Pancreas (tissue), 10 donors: Measurements from ENCODE around the gene NTMT1. TPM values are rescaled to one million over a fixed set of nuclear protein-coding genes. Genes with fewer than 3 reads are reported as not detected.
"Not testable (repeated sequence)": the region's sequence is repeated elsewhere in the genome, so short reads cannot be mapped to it uniquely, and the experiment has no call there.

Experiments used
- ATAC-seq, 4 donors: fragments of 200-7000 bp; cut with Tn5 transposase; one replicate each; pipeline versions ENCODE4 v1.8.0 to v1.9.1; 2020; ENCODE audit warnings: mild to moderate bottlenecking in 4 of 4, moderate library complexity in 4 of 4
- DNase-seq, 6 donors: peaks; one replicate each; pipeline ENCODE4 v3.0.0-alpha.2; 2020
- FAIRE-seq: peaks from 2 replicates; lab custom pipeline; 2012; peaks lifted over from hg19 to GRCh38; lab: Jason Lieb, UNC
- H3K27ac ChIP-seq, 4 donors: fragments of 200-600 bp; sonication (generic); 1 replicate in 3 of 4; 2 replicates in 1 of 4; pipeline versions ENCODE4 v1.5.0 to v1.8.0; 2020
- H3K27me3 ChIP-seq, 4 donors: fragments of 200-600 bp; one replicate each; pipeline ENCODE4 v1.8.0; 2021
- H3K36me3 ChIP-seq, 3 donors: fragments of 200-600 bp; sonication (generic) in 1 of 3; one replicate each; pipeline versions ENCODE4 v1.5.0 to v1.8.0; 2020 to 2021
- H3K4me1 ChIP-seq, 3 donors: fragments of 200-600 bp; one replicate each; pipeline ENCODE4 v1.8.0; 2021
- H3K4me3 ChIP-seq, 4 donors: fragments of 200-600 bp; sonication (generic) in 2 of 4; one replicate each; pipeline versions ENCODE4 v1.5.0 to v1.8.0; 2020 to 2021
- H3K9me3 ChIP-seq, 4 donors: fragments of 200-600 bp; one replicate each; pipeline ENCODE4 v1.8.0; 2021
- CTCF ChIP-seq, 4 donors: fragments of 200-600 bp; sonication (generic) in 3 of 4; IDR thresholded peaks; one replicate each; pipeline versions ENCODE4 v1.5.0 to v1.8.0; 2021; ENCODE audit warnings: antibody characterized with exemption in 4 of 4
- WGBS, 2 donors: extraction: QIAGEN DNeasy Blood & Tissue Kit; methylation state at CpG; one replicate each; pipeline ENCODE4 v1.1.7; 2013; 5-methylcytosine and 5-hydroxymethylcytosine counted together
- intact Hi-C, 3 donors: fragments of 100-400 bp; cut with DNase I; formaldehyde crosslinking; loops; one replicate each; pipeline versions ENCODE4 v1.11.1 to v1.14.2; 2022
- polyA plus RNA-seq, 2 donors: library from polyadenylated mRNA; stranded (reverse); fragments of 200-250 nt; gene quantifications; one replicate each; pipeline ENCODE4 v1.2.3, GENCODE V29; 2013
- total RNA-seq, 6 donors: library from RNA; stranded (reverse); fragmentation: NEBNext Ultra II Directional in 4 of 6; extraction: Animal tissue kit (Norgen Biotek cat#: 25700) in 4 of 6; gene quantifications; one replicate each; pipeline versions ENCODE4 v1.2.1 to v1.2.4, GENCODE V29; 2021 to 2023
- donor health status: healthy with polysubstance abuse.
- donor health status: DM: no; HTN: no; CAD: no; lungs with moderate emphysema.
- donor health status: DM: no; HTN: no; CAD: no.
- donor health status: control.
- donor health status: control.
- donor health status: Bipolar disorder and iron deficiency.
- donor health status: DM: yes; HTN: yes; CAD: no.
- donor health status: DM: no; HTN: no; CAD: no.
- donor health status: DM: no; HTN: no; CAD: no.
- donor health status: DM: yes; HTN: yes; CAD: no.

Gene NTMT1
- total and polyA plus RNA-seq, 8 donors = 11.3 to 29.0 (median 17.2) TPM

GRCh38 chr9:129586245-129586644, 39.7 kb upstream of the NTMT1 start:
- no peak for ATAC-seq
- no peaks in the 10 kb centered on the region for H3K36me3 ChIP-seq

GRCh38 chr9:129586685-129587084, 39.3 kb upstream of the NTMT1 start:
- intact Hi-C loops = no loop called here
- Histone ChIP-seq H3K27ac (no peak overlapping the region), H3K36me3 (no peaks in the 10 kb centered on the region), H3K9me3 (no peaks in the 10 kb centered on the region), H3K27me3 (no peaks in the 10 kb centered on the region), H3K4me3 (no peak overlapping the region), H3K4me1 (peaks cover 0 to 3% (median 0%) of the 10 kb centered on the region in 3 donors)
- ATAC-seq = no peak
- no peak for TF ChIP-seq CTCF (IDR thresholded peaks at IDR 0.05)
- no peak for FAIRE-seq
- WGBS, 2 donors = 80 to 84% methylated on average over 7 to 8 of the region's 8 CpGs
- no peak for DNase-seq

More at GRCh38 chr9:129586245-129586644, 39.7 kb upstream of the NTMT1 start:
- no peak for DNase-seq
- intact Hi-C loops = no loop called here
- H3K27ac ChIP-seq = no peak overlapping the region
- peaks cover 0 to 3% (median 0%) of the 10 kb centered on the region in 3 donors for H3K4me1 ChIP-seq
- no peaks in the 10 kb centered on the region for H3K9me3 ChIP-seq
- FAIRE-seq = no peak
- no peaks in the 10 kb centered on the region for H3K27me3 ChIP-seq
- TF ChIP-seq CTCF (IDR thresholded peaks at IDR 0.05) = no peak
- 98 to 100% methylated on average over 1 of the region's 1 CpG for WGBS, 2 donors
- no peak overlapping the region for H3K4me3 ChIP-seq

- intact Hi-C loops = no loop called here
- Histone ChIP-seq H3K4me1 (peaks cover 0 to 3% (median 0%) of the 10 kb centered on the region in 3 donors), H3K36me3 (no peaks in the 10 kb centered on the region), H3K9me3 (no peaks in the 10 kb centered on the region), H3K27ac (no peak overlapping the region), H3K4me3 (no peak overlapping the region), H3K27me3 (no peaks in the 10 kb centered on the region)
- 84 to 87% methylated on average over 23 of the region's 23 CpGs for WGBS, 2 donors
- FAIRE-seq (no peak), ATAC-seq (no peak), DNase-seq (no peak)
- no peak for TF ChIP-seq CTCF (IDR thresholded peaks at IDR 0.05)
Measured at GRCh38 chr9:129587487-129588262, 38.3 kb upstream of the NTMT1 start.

GRCh38 chr9:129590466-129590865, 35.5 kb upstream of the NTMT1 start:
- FAIRE-seq = no peak
- Histone ChIP-seq H3K36me3 (no peaks in the 10 kb centered on the region), H3K9me3 (no peaks in the 10 kb centered on the region), H3K27ac (no peak overlapping the region), H3K4me1 (no peaks in the 10 kb centered on the region), H3K4me3 (no peak overlapping the region), H3K27me3 (no peaks in the 10 kb centered on the region)
- no peak for TF ChIP-seq CTCF (IDR thresholded peaks at IDR 0.05)
- no peak for DNase-seq
- intact Hi-C loops = no loop called here
- no peak for ATAC-seq
- WGBS, 2 donors = 79 to 81% methylated on average over 6 of the region's 6 CpGs

GRCh38 chr9:129591916-129592315, 34.0 kb upstream of the NTMT1 start:
- H3K4me1 ChIP-seq = no peaks in the 10 kb centered on the region
- no peak for FAIRE-seq
- H3K4me3 ChIP-seq = no peak overlapping the region
- no peaks in the 10 kb centered on the region for H3K36me3 ChIP-seq
- 68 to 72% methylated on average over 5 of the region's 5 CpGs for WGBS, 2 donors
- no peak for TF ChIP-seq CTCF (IDR thresholded peaks at IDR 0.05)
- no peaks in the 10 kb centered on the region for H3K27me3 ChIP-seq
- no peak for ATAC-seq
- H3K27ac ChIP-seq = no peak overlapping the region
- DNase-seq = no peak
- no peaks in the 10 kb centered on the region for H3K9me3 ChIP-seq
- intact Hi-C loops = no loop called here

- H3K4me3 ChIP-seq, H3K27ac ChIP-seq, H3K36me3 ChIP-seq, intact Hi-C loops, FAIRE-seq, DNase-seq, H3K4me1 ChIP-seq, H3K27me3 ChIP-seq, H3K9me3 ChIP-seq, ATAC-seq: not testable (repeated sequence)
- WGBS, 2 donors = 83 to 84% methylated on average over 10 of the region's 10 CpGs
Measured at GRCh38 chr9:129592790-129593189, 33.2 kb upstream of the NTMT1 start.
